ENCODE results near the gene SPECC1L.

SPECC1L gene

DNA sequence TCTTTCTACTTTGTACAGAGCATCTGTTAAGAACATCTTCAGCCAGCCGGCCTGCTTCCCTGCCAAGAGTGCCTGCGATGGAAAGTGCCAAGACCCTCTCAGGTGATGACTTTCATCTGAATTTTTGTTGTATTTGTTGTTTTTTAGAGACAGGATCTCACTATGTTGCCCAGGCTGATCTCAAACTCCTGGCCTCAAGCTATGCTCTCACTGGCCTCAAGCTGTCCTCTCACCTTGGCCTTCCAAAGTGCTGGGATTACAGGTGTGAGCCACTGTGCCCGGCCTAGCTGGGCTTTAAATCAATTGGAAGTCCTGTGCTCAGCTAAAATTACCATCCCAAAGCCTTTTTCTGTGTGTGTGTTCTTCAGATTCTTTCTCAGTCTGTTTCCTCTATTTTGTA, 92.6 kb downstream of the SPECC1L start:
- no peak for FAIRE-seq

DNA sequence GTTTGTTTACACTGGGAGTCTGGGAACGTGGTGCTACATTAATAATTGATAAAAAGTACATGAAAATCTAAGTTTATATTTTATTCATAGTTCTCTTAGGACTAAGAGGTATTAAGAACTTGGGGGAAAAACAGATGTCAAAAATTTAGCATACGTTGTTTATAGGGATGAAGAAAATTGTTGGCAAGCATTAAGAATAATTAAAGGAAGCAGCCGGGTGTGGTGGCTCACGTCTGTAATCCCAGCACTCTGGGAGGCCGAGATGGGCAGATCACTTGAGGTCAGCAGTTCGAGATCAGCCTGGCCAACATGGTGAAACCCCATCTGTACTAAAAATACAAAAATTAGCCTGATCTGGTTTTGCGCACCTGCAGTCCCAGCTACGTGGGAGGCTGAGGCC, 96.1 kb downstream of the SPECC1L start:
- FAIRE-seq: no peak

DNA sequence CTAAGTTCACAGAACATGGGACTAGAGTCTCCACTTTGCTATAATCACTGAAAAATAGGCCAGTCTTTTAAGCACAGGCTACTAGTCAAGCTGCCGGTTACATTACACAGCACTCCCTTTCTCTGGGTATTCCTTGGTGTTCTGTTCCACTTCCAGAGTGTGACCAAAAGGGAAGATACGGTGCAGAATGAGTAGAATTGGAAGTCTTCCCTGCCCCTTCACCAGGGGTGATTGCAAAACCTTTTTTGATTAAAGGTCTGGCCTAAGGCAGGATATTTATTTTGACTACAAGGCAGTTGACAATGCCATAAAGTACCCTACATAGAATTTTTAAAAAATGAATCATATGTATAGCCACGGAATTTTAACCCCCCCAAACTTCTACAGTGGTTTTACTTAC, 97.2 kb downstream of the SPECC1L start:
- FAIRE-seq: no peak

DNA sequence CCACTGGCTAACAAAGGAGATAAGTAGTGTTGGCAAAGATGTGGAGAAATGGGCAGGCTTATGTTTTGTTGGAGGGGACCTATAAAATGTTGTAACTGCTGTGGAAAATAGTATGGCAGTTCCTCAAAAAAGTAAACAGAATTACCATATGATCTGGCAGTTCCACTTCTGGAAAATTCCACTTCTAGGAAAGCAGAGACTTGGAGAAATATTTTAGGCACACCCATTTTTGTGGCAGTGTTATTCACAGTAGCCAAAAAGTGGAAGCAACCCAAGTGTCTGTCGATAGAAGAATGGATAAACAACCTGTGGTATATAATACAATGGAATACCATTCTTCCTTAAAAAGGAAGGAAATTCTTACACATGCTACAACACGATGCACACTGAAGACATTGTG, 99.8 kb downstream of the SPECC1L start:
- FAIRE-seq: no peak

DNA sequence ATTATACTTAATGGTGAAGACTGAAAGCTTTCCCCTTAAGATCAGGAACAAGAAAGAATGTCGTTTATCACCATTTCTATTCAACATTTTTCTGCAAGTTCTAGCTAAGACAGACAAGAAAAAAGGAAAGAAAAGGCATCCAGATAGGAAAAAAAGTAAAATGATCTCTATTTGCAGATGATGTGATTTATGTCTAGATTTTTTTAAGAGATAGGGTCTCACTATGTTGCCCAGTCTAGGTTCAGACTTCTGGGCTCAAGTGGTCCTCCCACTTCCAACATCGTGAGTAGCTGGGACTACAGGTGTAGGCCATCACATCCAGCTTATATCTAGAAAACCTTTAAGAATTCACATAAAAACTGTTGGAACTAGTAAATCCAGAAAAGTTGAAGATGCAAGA, 105.4 kb downstream of the SPECC1L start:
- no peak for FAIRE-seq

DNA sequence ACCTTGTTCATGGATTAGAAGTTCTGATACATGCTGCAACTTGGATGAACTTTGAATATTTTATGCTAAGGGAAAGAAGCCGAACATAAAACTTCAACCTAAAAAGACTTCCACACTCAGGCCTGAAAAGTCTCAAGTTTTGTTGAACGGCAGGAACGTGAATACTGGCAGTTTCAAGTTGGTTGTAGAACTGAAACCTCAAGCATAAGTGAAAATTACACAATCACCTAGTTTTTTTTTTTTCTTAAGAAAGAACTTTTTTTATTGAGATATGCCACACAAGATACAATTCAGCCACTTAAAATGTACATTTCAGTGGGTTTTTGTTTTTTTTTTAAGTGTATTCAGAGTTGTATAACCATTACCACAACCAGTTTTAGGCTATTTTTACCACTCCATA, 106.0 kb downstream of the SPECC1L start:
- FAIRE-seq: no peak

DNA sequence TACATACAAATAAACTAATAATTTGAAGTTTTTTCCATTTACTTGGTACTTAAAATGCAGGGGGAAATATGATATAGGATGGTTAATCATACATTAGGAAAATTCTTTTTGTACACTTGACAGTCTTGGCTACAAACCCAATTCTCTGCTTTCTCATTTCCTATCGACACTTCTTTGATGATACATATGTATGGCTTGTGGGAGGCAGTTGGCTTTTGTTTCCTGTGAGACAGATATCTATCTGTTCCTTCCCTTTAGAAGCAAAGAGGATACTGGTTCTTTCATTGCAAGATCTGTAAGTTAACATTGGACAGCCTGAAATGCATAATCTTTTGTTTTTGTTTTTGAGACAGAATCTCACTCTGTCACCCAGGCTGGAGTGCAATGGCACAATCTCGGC, 108.9 kb downstream of the SPECC1L start:
- no peak for FAIRE-seq

DNA sequence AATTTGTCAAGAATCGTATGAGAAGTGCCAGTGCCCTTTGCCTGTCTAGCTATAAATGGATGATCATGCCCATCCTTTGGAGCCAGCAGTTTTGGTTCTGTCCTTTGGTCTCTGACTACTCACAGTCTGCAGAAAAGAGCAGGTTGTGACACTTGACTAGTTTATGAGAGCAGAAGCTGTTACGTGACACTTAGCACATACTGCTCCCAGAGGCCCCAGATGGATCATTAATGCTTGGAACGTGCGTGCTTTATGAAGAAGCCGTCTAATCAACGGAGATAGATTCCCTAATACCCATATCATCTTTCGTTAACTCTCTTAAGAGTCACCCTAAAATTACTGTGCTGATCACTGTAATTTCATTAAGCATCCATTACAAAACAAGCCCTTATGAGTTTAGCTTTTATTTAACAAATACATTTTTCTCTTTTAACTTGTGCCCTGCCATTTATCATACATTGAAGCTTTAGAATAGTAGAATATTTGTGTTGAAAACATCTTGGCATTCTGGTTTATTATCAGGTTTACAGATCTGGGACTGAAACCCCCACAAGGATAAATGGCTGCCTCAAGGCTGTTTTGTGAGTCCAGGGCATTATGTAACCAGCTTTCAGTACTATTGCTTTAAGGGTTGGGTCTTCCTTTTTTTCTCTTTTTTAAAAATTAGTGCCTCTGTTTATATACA, 109.7 kb downstream of the SPECC1L start:
- no peak for FAIRE-seq

DNA sequence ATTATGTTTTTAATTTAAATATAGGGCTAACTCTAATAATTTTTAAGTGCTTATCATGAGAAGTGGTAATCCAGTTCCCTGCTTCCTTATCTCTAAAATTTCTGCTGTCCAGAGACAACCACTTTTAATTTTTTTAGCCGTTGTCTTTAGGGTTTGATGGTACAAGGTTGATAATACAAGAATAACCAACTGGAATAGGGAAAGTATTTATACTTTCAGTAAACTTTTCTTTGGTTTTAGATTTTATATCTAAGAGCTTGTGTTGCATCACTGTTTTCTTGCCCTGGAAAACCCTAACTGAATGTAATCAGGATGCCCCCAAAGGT, 110.2 kb downstream of the SPECC1L start:
- FAIRE-seq: no peak

DNA sequence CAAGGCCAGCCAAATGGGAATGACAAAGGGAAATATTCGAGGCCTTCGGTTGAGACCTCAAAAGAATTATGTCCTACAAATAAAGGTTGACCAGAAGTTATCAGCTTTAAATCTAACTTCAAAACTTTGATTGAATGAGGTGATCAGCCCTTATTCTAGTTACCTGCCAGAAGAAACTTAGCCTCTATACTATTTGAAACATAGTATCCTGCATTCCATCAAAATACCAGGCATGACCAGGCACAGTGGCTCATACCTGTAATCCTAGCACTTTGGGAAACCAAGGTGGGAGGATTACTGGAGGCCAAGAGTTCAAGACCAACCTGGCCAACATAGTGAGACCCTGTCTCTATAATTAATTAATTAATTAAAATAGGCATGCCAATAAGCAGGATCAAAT, 112.4 kb downstream of the SPECC1L start:
- FAIRE-seq: no peak

DNA sequence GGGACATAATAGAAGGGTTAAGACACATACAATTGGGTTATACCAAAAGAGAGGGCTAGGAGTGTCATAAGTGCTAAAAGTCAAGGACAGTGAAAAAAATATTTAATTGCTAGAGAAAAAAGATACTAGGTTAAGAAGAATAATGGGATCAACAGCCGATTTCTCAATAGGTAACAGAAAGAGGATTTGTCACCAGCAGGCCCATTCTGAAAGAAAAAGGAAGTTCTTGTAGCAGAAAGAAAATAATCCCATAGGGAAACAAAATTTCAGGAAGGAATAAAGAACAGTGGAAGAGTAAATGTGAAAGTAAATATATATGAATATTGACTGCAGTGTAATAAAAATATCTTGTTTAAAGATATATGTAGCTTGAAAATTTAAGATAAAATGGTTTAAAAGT, 113.5 kb downstream of the SPECC1L start:
- FAIRE-seq: no peak

DNA sequence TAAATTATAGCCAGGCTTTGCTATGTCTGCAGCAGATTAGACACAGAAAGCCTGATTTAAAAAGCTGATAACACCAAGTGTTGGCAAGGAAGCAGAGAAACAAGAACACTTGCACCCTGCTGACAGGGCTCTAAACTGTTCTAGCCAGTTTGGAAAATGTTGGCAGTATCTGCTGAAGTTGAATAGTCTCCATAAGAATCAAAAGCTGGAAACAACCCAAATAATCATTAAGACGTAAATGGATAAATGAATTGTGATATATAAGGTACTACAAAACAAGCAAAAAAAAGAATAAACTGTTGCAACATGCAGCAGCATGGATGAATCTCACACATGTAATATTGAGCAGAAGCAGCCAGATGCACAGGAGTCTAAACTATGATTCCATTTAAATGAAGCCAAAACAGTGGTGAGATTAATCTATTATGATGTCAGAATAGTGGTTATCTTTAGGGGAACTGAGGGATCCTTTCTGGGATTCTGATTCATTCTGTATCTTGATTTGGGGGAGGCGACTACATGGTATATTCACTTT, 116.4 kb downstream of the SPECC1L start:
- FAIRE-seq: no peak

DNA sequence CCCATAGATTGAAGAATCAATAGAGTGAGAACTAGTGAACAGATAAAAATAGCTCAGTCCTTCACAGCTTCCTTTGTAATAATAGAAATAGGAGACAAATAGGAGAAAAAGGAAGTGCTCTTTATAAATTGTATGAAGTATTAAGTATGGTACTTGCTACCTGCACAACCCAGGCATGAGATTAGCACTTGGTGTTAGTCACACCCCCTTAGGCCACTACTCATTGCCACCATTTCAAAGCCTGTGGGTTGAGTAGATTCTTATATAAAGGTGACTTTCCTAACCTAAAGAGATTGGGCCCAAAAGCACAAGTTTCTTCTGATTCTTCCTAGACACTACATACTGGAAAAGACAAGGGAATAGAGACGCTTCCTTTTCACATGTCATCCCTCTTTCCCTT, 119.0 kb downstream of the SPECC1L start:
- no peak for FAIRE-seq

DNA sequence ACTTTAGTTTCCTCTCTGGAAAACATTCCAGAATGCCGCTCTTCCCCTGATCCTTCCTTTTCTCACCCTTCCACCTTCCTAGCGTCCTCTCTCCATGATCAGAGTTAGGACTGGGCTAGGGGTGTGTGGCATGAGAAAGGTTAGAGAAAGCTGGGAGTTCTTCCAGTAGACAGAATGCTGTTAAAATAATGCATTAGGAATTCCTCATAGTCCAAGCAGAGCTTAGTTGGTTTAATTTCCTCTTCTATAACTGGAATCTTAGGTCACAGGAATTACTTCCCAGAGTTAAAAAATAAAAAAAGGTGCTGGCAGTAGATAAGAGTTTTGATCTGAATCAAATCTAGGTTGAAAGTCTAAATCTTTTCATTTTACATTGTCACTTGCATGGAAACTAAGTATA, 119.5 kb downstream of the SPECC1L start:
- no peak for FAIRE-seq

DNA sequence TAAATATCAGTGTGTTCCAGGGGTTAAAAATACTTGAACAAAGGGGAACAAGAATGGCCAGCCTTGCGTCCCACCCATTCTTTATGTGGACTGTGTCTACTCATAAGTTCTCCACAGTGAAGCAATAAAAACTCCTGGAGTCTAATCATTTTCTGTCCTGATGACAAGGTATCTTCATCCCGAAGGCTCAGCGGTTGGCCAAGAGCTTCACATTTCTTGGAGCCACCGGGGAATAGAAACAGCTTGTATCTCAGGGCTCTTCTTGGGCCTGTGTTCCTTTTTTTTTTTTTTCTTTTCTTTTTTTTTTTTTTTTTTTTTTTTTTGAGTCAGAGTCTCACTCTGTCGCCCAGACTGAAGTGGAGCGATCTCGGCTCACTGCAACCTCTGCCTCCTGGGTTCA, 119.9 kb downstream of the SPECC1L start:
- FAIRE-seq: no peak

DNA sequence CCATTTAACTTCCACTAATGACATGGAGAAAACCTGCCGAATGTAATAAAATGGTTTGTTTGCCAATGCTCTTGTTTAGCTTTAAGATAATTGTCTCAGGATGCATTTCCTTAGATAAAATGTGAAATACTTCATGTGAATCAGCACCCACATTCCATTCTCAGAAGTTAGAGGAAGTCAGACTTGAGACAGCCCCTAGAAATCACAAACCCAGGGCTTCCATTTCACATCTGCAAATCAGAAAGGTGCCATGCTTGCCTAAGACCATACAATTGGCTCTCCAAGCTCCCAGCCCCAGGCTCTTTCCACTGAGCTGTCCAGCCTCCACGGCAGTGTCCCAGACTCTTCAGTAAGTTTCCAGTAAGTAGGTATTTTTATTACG, 121.2 kb downstream of the SPECC1L start:
- FAIRE-seq: no peak

DNA sequence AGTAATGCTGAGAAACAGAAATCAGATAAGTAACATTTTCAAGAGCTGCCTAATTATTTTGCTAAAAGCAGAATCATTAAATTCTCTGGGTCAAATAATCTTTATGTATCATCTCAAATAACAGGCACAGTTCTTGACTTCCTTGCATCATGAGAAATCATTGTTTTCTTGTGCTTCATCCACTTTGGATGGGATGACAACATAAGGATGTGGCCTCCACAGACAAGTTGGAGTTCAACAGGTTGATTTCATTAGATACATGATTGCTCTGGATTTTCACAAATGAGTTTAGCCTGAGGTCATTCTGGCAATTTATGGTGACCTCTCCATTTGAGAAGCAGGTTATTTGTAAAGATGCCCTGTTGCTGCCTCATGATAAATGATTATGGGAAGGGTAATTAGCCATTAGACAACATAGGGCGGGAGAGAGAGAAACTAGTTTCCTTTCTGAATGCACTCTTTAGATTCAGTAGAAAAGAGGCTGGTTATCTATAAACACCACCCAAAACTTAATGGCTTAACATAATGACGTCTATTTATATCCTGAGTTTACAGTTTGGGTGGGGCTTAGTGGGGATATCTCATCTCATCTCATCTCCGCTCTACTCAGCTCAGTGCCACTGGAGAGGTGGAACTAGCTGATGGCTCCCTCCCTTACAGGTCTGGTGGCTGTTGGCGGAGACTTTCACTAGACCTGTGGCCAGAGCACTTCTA, 121.7 kb downstream of the SPECC1L start:
- no peak for FAIRE-seq

DNA sequence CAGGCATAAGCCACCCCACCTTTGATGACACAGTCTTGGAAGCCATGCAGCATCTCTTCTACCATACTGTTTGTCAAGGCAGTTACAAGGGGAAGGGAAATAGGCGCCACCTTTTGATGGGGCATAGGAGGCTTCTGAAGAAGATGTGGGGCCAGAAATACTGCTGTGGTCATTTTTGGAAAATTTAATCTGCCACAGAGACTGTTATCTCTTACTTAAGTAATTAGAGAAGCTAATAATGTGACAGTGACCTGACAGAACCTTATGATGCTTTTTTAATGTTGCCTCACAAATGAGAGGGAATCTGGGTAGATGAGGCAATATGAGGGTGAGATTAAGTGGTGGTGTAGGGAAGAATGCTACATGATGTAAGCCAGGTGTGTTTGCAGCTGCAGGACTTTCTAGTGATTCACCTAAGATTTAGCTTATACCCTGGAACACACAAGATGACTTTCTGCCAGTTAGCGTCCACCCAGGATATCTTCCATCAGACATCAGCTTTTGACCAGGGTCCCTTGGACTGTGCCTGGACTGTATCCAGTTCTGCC, 122.5 kb downstream of the SPECC1L start:
- FAIRE-seq: no peak

DNA sequence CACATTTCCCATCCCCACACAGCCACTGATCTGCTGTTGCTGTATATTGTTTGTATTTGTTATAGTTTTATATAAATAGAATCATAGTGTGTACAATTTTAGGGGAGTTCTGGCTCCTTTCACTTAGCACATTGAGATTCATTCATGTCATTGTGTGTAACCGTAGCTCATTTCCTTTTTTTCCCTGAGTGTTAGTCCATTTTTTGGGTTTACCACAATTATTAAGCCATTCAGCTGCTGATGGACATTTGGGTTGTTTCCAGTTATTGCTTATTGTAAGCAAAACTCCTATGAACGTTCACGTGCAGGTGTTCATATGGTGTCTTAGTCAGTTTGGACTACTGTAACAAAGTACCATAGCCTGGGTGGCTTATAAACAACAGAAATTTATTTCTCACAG, 123.2 kb downstream of the SPECC1L start:
- no peak for FAIRE-seq

DNA sequence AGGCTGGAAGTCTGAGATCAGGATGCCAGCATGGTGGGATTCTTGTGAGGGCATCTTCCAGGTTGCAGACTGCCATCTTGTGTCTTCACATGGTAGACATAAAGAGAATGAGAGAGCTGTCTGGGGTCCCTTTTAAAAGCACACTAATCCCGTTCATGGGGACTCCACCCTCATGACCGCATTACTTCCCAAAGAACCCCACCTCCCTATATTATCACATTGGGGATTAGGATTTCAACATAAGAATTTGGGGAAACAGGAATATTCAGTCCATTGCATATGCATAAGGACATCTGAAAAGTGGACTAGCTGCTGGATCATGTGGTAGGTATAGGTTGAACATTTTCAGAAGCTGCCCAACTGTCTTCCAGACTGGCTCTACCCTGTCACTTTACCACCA, 123.6 kb downstream of the SPECC1L start:
- no peak for FAIRE-seq

DNA sequence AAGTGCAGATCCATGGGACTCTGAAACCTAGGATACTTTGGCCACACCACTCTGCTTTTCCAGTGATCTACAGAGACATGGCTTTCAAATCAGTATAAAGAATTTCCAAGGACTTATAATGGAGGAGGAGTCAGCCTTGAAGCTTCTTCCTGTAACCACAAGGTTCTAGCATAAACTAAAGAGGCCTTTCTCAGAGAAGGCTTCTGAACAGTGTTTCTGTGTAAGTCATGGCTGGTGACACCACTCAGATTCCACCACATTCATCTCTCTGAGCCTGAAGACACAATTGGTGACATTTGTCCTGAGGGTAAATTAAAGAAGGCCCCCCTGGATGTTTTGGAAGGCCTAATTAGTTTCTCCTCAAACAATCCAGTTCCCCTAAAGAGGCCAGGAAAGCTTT, 127.8 kb downstream of the SPECC1L start:
- no peak for FAIRE-seq

DNA sequence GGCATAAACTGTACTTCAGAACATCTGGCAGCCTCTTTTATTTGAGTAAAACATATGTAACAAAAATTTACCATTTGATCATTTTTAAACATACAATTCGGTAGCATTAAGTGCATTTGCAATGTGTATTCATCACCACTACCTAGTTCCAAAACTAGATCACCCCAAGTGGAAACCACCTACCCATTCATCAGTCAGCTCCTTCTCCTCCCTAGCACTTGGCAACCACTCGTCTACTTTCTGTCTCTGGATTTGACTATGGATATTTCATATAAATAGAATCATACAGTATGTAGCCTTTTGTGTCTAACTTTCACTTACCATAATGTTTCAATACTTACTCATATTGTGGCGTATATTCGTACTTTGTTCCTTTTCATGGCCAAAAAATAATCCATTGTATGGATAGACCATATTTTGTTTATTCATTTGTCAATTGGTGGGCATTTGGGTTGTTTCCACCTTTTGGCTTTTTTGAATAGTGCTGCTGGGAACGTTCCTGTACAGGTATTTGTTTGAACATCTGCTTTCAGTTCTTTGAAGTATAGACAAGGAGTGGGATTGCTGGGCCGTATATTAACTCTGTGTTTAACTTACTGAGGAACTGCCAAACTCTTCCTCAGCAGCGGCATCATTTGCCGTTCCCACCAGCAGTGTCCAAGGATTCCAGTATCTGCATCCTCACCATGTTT, 129.5 kb downstream of the SPECC1L start:
- FAIRE-seq: no peak

DNA sequence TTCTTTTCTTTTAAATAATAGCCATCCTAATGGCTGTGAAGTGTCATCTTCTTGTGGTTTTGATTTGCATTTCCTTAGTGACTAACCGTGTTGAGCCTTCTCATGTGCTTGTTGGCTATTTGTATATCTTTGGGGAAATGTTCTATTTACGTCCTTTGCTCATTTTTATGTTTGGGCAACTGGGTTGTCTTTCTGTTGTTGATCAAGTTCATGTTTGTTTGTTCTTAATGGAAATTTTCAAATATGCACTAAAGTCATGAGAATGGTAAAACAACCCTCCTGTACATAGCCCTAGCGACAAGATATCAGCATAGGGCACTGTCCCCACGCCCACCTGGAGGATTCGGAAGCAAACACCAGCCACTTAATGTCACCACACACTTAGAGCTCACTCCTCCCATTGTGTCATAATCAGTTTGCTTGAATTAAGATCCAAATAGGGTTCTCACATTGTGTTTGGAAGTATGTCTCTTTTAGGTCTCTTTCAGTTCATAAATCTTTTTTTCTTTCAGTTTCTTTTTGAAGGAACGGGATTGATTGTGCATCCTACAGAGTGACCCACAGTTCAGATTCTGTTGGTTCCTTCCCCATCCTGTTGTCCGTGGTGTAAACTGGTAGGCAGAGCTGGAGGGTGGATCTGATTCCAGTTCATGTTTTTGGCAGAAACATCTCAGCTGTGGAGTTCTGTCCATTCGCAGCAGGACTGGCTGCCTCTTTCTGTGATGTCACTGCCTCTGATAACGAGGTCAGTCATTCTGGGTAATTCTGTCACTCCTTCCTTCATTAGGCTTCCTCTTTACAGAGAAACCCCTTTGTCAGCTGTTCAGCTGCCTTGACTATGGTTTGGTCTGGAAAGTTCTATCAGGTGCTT, 130.3 kb downstream of the SPECC1L start:
- FAIRE-seq: no peak
